Spleen (tissue), 11 donors: ENCODE measurements around the gene WDR7. TPM values are rescaled to one million over a fixed set of nuclear protein-coding genes. Genes with fewer than 3 reads are reported as not detected.

Experiments used
- DNase-seq: peaks from one replicate; pipeline ENCODE4 v3.0.0-alpha.2; 2020
- H3K27ac ChIP-seq, 8 donors: fragments of 200-600 bp; sonication (generic) in 7 of 8; 1 replicate in 4 of 8; 2 replicates in 4 of 8; pipeline versions ENCODE4 v1.5.0 to v1.8.0; 2016 to 2021; ENCODE audit warnings: inconsistent platforms in 4 of 8, mild to moderate bottlenecking in 4 of 8, moderate library complexity in 1 of 8
- H3K27me3 ChIP-seq, 7 donors: fragments of 200-600 bp; sonication (generic) in 6 of 7; replicated peaks in 1 of 7; 1 replicate in 4 of 7; 2 replicates in 3 of 7; pipeline versions ENCODE4 v1.5.0 to v1.8.0; 2016 to 2021; ENCODE audit warnings: inconsistent platforms in 3 of 7, mild to moderate bottlenecking in 1 of 7
- H3K36me3 ChIP-seq, 6 donors: fragments of 200-600 bp; sonication (generic) in 5 of 6; 1 replicate in 4 of 6; 2 replicates in 2 of 6; pipeline versions ENCODE4 v1.5.0 to v1.8.0; 2016 to 2021; ENCODE audit warnings: inconsistent platforms in 2 of 6
- H3K4me1 ChIP-seq, 6 donors: fragments of 200-600 bp; sonication (generic) in 5 of 6; 1 replicate in 3 of 6; 2 replicates in 3 of 6; pipeline versions ENCODE4 v1.5.0 to v1.8.0; 2016 to 2021; ENCODE audit warnings: inconsistent platforms in 3 of 6
- H3K4me3 ChIP-seq, 8 donors: fragments of 200-600 bp; sonication (generic) in 7 of 8; 1 replicate in 4 of 8; 2 replicates in 4 of 8; pipeline versions ENCODE4 v1.5.0 to v1.8.0; 2016 to 2021; ENCODE audit warnings: inconsistent platforms in 4 of 8, mild to moderate bottlenecking in 4 of 8, moderate library complexity in 2 of 8
- H3K9me3 ChIP-seq, 8 donors: fragments of 200-600 bp; sonication (generic) in 7 of 8; 1 replicate in 4 of 8; 2 replicates in 4 of 8; pipeline versions ENCODE4 v1.5.0 to v1.8.0; 2016 to 2021; ENCODE audit warnings: inconsistent platforms in 4 of 8
- POLR2A ChIP-seq, 3 donors: fragments of 450-650 bp; IDR thresholded peaks; one replicate each; pipeline ENCODE4 v1.5.1; 2017; ENCODE audit warnings: antibody characterized with exemption in 3 of 3, mild to moderate bottlenecking in 1 of 3
- POLR2AphosphoS5 ChIP-seq, 3 donors: sonication (generic); formaldehyde crosslinking; IDR thresholded peaks; one replicate each; pipeline ENCODE4 v1.5.1; 2017; ENCODE audit warnings: antibody characterized with exemption in 3 of 3
- WGBS, 5 donors: extraction: QIAGEN DNeasy Blood & Tissue Kit in 3 of 5; methylation state at CpG; one replicate each; pipeline versions ENCODE4 v1.1.5 to v1.1.7; 2013 to 2018; 5-methylcytosine and 5-hydroxymethylcytosine counted together
- intact Hi-C: fragments of 100-400 bp; cut with DNase I; formaldehyde crosslinking; loops from one replicate; pipeline ENCODE4 v1.15.0; 2023; ENCODE audit warnings: low total_unique reads
- polyA plus RNA-seq, 3 donors: library from polyadenylated mRNA; stranded (reverse); fragments of 200-250 nt; gene quantifications; one replicate each; pipeline ENCODE4 v1.2.1, GENCODE V29; 2013
- total RNA-seq, 7 donors: library from RNA; depleted of rRNA in 3 of 7; stranded (reverse); fragments of >200 nt in 3 of 7; fragmentation: NEBNext Ultra II Directional in 4 of 7; extraction: Animal tissue kit (Norgen Biotek cat#: 25700) in 4 of 7; gene quantifications; one replicate each; pipeline versions ENCODE4 v1.1.0 to v1.2.1, GENCODE V29; 2016 to 2021
- TF ChIP-seq, protein P1 (sequence below), 11 experiments: fragments of 200-600 bp in 7 of 11; fragments of 450-650 bp in 4 of 11; sonication (generic) in 4 of 11; IDR thresholded peaks in 8 of 11; conservative IDR thresholded peaks in 3 of 11; 1 replicate in 7 of 11; 2 replicates in 4 of 11; pipeline versions ENCODE4 v1.4.0 to v1.8.0; 2016 to 2021; ENCODE audit warnings: antibody characterized with exemption in 11 of 11, inconsistent platforms in 4 of 11, mild to moderate bottlenecking in 1 of 11
- donor health status: healthy with polysubstance abuse.
- donor health status: DM: no; HTN: no; CAD: no; lungs with moderate emphysema.
- donor health status: DM: no; HTN: no; CAD: no.
- donor health status: Bipolar disorder and iron deficiency.
- donor health status: healthy.
- donor health status: DM: no; HTN: no; CAD: no.
- donor health status: DM: yes; HTN: yes; CAD: no.

WDR7 gene
- total and polyA plus RNA-seq, 10 donors, result 2.8 to 55.9 (median 42.8) TPM

DNA sequence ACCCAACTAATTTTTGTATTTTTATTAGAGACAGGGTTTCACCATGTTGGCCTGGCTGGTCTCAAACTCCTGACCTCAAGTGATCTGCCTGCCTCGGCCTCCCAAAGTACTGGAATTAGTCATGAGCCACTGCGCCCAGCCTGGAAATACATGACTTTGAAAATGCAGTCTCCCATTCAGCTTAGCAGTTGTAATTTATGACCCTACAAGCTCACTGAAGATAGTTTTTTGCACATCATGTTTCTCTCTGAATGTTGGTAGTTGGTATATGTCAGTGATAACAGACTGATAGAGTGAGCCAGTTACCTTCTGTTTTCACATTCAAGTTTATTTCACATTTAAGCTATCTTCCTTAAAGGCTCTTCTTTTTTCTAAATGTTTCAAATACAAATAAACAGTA, 7.1 kb downstream of the WDR7 start:
- Histone ChIP-seq H3K27ac (no peak overlapping the region), H3K4me3 (no peak overlapping the region), H3K9me3 (peaks cover 0 to 3% (median 0%) of the 10 kb centered on the region in 8 donors), H3K27me3 (no peaks in the 10 kb centered on the region), H3K36me3 (peaks cover 0 to 15% (median 0%) of the 10 kb centered on the region in 6 donors), H3K4me1 (peaks cover 3 to 45% (median 12%) of the 10 kb centered on the region in 6 donors)
- no peak for DNase-seq
- no peak for TF ChIP-seq POLR2AphosphoS5 (IDR thresholded peaks at IDR 0.05)
- TF ChIP-seq POLR2A (IDR thresholded peaks at IDR 0.05), result no peak
- TF ChIP-seq, protein P1, sequence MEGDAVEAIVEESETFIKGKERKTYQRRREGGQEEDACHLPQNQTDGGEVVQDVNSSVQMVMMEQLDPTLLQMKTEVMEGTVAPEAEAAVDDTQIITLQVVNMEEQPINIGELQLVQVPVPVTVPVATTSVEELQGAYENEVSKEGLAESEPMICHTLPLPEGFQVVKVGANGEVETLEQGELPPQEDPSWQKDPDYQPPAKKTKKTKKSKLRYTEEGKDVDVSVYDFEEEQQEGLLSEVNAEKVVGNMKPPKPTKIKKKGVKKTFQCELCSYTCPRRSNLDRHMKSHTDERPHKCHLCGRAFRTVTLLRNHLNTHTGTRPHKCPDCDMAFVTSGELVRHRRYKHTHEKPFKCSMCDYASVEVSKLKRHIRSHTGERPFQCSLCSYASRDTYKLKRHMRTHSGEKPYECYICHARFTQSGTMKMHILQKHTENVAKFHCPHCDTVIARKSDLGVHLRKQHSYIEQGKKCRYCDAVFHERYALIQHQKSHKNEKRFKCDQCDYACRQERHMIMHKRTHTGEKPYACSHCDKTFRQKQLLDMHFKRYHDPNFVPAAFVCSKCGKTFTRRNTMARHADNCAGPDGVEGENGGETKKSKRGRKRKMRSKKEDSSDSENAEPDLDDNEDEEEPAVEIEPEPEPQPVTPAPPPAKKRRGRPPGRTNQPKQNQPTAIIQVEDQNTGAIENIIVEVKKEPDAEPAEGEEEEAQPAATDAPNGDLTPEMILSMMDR (IDR thresholded peaks at IDR 0.05 in 8 of 11, conservative IDR thresholded peaks at IDR 0.05 in 3 of 11), result no peak
- WGBS, 5 donors, result 82 to 95% (median 90%) methylated on average over 2 of the region's 2 CpGs
- intact Hi-C loops, result no loop called here

GRCh38 chr18:56659111-56659510, 8.0 kb downstream of the WDR7 start:
- TF ChIP-seq POLR2A (IDR thresholded peaks at IDR 0.05) (no peak), POLR2AphosphoS5 (IDR thresholded peaks at IDR 0.05) (no peak)
- TF ChIP-seq, protein P1 (IDR thresholded peaks at IDR 0.05 in 8 of 11, conservative IDR thresholded peaks at IDR 0.05 in 3 of 11), result no peak
- H3K27ac ChIP-seq, result no peak overlapping the region
- H3K4me1 ChIP-seq, result peaks cover 0 to 36% (median 6%) of the 10 kb centered on the region in 6 donors
- peaks cover 0 to 15% (median 0%) of the 10 kb centered on the region in 6 donors for H3K36me3 ChIP-seq
- WGBS, 5 donors, result 95 to 98% (median 96%) methylated on average over 4 of the region's 4 CpGs
- H3K27me3 ChIP-seq, result no peaks in the 10 kb centered on the region
- intact Hi-C loops, result no loop called here
- DNase-seq, result no peak
- no peak overlapping the region for H3K4me3 ChIP-seq
- peaks cover 0 to 3% (median 0%) of the 10 kb centered on the region in 8 donors for H3K9me3 ChIP-seq

DNA sequence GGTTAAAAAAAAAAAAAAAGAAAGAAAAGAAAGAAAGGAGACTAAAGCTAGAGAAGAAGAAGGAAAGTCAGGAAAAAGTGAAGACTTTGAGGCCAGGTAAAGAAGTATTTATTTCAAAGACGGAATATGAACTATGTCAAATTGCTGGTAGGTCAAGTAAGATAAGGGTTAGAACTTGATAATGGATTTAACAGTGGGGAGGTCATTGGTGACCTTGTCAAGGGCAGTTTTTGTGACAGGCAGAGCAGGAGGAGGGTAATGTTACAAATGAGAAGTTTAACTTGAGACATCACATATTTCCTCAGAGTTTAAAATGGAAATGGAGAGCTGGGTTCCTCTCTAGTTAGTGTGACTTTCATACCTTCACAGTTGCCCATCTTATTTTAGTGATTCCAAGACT, 9.5 kb downstream of the WDR7 start:
- H3K4me1 ChIP-seq, result peaks cover 0 to 22% (median 0%) of the 10 kb centered on the region in 6 donors
- WGBS, 5 donors, result 74 to 93% (median 82%) methylated on average over 1 of the region's 1 CpG
- H3K9me3 ChIP-seq, result no peaks in the 10 kb centered on the region
- H3K36me3 ChIP-seq, result peaks cover 0 to 15% (median 0%) of the 10 kb centered on the region in 6 donors
- H3K27me3 ChIP-seq, result no peaks in the 10 kb centered on the region
- TF ChIP-seq POLR2AphosphoS5 (IDR thresholded peaks at IDR 0.05) (no peak), POLR2A (IDR thresholded peaks at IDR 0.05) (no peak)
- TF ChIP-seq, protein P1 (IDR thresholded peaks at IDR 0.05 in 8 of 11, conservative IDR thresholded peaks at IDR 0.05 in 3 of 11), result no peak
- H3K27ac ChIP-seq, result no peak overlapping the region
- no peak for DNase-seq
- no peak overlapping the region for H3K4me3 ChIP-seq
- intact Hi-C loops, result no loop called here

DNA sequence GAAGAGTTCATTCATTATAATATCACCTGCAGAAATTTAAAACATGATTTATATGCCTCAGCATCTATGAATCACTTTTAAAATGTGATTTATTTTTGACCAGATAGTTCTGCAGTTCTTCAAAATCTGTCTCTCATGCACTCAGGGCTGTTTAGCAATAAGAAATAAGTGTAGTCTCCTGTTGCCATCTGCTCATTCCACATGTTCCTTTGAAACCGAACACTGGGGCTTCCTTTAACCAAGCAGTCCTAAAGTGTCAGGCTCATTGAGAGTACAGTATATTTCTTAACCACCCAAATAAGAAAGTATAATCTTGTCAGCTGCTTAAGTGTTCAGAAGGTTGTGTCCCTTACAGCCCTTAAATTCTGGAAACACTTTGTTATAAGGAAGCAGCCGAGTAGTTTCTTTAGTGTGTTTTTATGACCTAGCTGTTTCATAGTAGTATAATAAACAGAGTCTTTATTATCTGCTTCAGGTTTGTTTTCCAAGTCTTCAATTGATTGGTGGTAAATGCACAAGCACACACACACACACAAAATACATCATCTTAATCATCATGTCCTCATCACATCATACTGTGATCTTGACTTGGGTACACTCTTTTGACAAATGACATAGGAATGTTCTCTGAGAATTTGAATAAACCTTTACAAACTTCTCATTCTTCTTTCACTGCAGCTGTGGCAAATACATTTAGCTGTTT, 10.4 kb downstream of the WDR7 start:
- H3K4me3 ChIP-seq, result no peak overlapping the region

More for the DNA sequence above, 10.4 kb downstream of the WDR7 start:
- Histone ChIP-seq H3K4me1 (peaks cover 0 to 16% (median 0%) of the 10 kb centered on the region in 6 donors), H3K36me3 (peaks cover 0 to 15% (median 0%) of the 10 kb centered on the region in 6 donors), H3K27me3 (no peaks in the 10 kb centered on the region), H3K27ac (no peak overlapping the region), H3K9me3 (no peaks in the 10 kb centered on the region)
- 38 to 46% (median 45%) methylated on average over 2 of the region's 2 CpGs for WGBS, 5 donors
- TF ChIP-seq POLR2AphosphoS5 (IDR thresholded peaks at IDR 0.05) (no peak), POLR2A (IDR thresholded peaks at IDR 0.05) (no peak)
- TF ChIP-seq, protein P1 (IDR thresholded peaks at IDR 0.05 in 8 of 11, conservative IDR thresholded peaks at IDR 0.05 in 3 of 11), result no peak
- DNase-seq, result no peak
- intact Hi-C loops, result no loop called here
